ENCODE data around the gene MIER2.
A peak's percentile ranks its signal among the peaks of the same experiment; 100 is the strongest.

MIER2 gene

DNA sequence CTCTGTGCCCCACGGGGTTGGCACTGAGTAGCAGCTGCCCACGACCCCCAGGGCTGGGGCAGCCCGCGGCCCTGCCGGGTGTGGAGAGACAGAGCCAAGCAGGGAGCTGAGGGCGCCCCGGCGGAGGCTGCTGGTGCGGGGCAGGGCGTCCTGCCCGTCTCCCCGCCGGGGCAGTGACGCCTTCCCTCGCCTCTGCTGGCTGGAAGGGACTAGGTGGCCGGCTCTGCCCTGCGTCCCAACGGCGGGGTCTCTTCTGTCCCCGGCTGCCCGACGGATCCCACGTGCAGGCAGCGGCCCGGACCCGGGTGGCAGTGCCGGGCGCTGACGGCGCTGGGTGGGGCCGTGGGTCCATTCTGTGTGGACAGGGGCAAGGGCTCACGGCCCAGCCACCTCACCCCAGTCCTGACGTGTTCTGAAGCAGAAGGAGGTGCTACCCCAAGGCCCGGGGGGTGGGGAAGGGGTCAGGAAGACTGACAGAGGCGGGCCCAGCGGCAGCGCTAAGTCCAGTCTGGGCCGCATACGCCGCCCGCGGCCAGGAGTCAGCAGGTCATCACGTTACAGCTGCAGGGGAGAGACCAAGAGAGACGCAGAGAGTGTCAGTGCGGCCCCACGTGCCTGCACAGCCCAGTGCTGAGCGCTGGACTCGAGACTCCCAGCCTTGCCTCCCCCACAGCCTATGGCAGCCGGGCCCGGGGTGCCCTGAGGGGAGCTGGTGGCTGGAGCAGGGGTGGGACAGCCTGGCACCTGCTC, 38.3 kb downstream of the MIER2 start:
- no peak for DNase-seq

DNA sequence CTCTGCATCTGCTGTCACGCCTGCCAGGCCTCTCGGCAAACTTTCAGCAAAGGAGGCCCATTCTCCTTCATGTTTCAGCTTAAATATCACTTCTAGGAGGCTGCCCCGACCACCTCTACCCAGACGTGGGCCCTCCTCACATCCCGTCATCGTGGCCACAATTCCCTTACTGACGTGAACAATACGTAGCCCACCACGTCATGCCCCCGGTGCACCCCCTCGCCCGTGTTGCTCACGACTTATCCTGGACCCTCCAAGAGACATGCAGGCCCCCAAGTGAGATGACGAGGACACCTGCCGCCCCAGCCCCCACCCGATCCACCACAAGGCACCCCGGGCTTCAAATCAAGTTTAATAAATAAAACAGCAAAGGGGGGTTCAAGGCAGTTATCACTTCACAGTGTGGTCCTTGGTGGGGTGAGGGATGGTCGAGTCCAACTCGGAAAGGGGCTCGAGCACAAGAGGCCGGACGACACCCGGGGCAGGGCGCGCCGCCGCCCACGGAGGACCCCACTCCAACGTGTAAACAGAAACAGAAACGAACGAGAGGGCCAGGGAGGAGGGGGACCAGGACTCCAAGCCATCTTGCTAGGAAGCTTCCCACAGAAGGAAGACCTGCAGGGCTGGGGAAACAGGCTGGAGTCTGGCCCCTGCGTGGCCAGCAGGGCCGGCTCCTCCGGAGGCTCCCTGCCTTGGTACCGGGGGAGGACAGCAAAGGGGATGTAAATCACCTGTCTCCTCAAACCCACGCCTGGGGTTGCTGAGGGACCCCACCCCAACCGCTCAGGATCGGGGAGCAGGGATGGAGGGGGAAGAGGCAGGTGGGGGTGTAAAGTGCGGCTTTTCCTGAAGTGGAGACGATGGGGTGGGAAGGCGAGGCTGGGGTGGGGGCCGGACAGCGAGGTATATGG, 39.1 kb downstream of the MIER2 start:
- no peak for DNase-seq

DNA sequence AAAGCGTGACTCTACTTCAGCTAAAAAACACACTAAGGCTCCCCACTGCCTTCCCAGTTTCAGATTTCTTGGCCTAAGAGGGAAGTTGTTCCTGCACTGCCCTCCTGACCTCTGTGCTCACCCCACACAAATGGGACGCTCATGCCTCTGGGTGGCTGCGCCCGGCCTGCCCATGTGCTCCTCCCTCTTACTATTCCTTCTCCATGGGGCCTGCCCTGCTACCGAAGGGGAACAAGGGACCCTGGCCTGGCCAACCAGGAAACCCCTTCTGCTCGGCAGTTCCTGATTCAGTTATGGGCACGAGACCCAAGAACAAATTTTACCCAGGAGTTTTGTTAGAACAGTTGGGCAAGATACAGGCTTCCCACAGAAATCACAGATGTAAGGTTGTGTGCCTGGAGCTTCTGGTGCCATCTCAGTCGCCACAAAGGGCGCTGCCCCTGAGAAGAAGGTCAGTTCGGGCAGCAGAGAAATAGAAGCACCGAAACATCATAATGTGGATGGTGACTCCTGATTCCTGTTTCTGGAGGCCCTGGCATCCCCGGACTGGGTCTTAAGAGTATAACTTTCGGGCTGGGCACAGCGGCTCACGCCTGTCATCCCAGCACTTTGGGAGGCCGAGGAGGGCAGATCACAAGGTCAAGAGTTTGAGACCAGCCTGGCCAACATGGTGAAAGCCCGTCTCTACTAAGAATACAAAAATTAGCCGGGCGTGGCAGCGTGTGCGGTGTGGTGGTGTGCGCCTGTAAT, 47.9 kb downstream of the MIER2 start:
- no peak for DNase-seq

DNA sequence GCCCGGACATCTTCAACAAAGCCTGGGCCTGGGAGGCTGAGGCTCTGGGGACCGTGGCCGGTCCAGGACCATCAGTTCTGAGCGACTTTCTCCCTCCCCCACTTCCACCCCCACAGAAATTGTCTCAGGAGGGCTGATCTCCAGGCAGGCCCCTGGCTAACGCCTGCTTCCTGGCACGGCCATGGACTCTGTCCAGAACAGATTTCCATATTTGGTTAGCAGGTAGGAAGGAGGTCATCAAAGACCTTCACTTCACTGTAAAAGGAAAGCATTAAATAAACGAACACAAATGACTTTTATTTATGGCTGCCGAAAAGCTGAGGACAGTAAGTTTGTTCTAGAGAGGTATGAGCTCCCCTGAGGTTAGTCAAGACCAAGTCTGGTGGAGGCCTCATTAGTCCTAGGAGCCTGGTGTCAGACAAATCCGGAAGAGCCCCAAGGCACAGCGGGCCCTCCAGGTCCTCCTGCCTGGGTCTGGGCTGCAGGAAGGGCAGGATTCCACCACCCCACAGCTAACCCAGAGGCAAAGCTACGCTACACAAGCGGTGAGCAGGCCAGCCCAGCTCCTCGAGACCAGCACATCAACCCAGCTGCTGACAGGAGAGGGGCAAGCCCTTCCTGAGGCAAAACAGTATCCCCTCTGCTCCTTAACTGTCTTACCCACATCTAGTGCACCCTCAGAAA, 48.8 kb downstream of the MIER2 start:
- DNase-seq, result no peak

DNA sequence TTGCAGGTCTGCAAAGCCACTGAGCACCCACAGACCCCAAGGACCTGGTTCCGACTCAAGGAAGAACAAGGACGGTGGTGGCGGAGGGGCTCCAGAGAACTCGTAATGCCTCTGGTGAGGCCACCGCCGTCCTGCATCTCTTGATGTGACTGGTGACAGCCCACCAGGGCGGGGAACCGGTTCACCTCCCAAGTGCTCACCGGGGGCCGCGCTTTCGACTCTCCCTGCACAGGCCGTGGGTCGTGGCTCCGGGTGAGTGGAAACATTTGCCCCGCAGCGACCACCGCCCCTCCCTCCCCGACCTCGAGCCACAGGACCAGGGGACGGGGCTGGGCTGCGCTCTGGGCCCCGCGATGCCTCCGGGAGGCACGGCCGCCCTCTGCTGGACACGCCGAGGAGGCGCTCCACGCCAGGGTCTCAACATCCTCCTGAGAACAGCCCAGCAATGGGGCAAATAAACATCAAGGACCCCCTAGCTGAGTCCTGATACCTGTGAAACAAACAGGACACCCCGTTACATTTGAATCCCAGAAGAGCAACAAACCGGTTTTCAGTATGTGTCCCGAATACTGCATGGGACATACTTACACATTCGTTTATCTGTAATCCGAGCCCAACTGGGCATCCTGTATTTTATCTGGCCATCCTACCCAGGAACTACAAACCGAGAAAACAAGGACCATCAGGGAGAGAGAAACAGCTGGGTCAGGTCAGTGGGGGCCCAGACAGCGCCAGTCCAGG, 49.5 kb downstream of the MIER2 start:
- peak; percentile 12 for DNase-seq

DNA sequence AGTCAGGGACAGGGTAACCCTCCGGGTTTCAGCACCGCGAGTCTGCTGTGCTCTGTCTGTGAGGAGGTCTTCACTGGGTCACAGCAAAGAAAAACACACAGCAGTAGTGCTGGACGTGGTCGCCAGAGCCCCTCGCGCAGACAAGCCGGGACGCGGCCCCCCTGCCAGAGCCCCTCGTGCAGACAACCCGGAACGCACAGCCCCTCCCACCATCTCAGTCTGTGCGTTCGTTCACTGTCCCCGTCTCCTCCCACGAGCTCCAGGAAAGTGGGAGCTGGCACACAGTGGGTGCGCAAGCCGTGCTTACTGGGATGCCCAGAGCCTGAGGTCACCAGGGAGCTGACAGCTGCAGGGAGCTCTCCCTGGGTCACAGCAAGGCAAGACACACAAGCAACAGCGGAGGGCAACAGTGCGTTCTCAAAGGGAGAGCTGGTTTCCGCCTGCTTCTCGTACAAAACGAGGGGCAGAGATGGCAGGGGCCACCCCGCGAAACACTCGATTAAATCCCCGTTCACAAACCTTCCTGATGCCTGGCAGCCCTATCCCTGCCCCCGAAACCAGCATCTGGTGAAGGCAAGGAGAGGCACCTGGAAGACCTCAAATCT, 50.2 kb downstream of the MIER2 start:
- peak; percentile 10 for DNase-seq

DNA sequence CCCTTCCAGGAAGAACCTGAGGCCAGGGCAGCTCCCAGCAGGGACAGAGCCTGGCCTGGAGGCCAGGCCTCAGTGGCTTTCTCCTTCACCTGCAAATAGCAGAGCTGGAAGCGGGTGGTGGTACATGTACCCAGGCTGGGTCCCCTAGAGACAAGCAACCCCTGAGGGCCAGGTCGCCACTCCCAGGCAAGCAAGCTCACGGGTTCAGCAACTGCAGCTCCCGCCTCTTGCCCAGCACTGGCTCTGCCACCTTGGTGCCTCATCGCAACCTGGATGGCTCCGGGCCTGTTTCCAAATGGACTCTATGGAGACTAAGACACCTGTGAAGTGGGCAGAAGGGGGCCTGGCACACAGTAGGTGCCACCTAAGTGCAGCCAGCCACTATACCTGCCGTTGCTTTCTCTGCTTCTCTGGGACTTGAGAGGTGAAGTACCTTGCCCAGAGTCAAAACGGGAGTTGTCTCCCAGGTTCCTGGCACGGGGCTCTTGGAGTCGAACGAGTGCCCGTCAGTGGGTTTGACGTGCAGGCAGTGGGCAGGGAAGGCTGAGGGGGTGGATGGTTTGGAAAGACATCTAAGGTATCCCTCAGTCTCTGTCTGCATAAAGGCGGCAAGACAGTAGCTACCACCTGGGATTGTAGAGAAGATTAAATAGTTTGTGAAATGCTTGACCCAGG, 51.0 kb downstream of the MIER2 start:
- no peak for DNase-seq

DNA sequence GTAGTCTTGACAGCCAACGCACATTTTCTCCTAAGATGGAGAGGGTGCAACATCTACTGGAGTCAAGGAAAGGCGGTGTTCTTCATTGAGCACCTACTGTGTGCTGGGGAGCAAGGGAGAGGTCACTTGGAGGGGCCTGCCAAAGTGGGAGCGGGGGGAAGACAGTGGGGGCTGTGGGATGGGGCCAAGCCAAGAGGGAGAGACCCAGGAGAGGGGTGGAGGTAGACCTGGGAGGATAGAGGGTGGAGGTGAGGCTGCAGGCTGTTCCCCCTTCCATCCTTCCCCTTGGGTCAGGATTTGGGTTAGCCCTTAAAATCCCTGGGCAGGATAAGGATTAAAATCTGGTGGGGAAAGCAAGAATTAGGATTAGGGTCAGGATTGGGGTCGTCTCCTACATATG, 51.6 kb downstream of the MIER2 start:
- DNase-seq, result no peak

DNA sequence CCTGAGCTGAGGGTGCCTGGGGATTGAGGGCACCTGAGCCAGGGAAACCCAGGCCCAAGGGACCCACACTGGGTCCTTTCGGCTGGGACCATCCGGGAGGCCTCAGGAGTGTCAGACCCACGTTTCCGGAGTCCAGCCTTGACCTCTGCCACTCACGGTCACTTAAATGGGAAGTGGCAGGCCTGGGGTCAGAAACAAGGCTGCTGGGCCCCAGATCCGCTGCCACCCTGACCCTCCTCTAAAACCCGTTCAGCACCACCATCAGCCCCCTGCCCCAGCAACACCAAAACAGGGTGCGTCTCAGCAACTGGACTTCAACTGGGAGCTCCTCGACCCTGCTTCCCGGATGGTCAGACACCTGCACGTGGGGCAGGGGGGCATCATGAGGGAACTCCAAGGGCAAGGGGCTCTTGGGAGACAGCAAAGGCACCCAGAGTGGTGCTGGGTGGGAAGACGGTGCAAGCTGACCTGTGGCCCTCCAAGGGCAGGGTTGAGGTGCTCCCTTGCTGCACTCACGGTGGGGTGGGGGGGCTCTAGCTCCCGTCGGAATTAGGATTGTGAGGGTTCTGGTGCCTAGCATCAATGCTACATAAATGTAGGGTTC, 52.2 kb downstream of the MIER2 start:
- DNase-seq, result no peak

DNA sequence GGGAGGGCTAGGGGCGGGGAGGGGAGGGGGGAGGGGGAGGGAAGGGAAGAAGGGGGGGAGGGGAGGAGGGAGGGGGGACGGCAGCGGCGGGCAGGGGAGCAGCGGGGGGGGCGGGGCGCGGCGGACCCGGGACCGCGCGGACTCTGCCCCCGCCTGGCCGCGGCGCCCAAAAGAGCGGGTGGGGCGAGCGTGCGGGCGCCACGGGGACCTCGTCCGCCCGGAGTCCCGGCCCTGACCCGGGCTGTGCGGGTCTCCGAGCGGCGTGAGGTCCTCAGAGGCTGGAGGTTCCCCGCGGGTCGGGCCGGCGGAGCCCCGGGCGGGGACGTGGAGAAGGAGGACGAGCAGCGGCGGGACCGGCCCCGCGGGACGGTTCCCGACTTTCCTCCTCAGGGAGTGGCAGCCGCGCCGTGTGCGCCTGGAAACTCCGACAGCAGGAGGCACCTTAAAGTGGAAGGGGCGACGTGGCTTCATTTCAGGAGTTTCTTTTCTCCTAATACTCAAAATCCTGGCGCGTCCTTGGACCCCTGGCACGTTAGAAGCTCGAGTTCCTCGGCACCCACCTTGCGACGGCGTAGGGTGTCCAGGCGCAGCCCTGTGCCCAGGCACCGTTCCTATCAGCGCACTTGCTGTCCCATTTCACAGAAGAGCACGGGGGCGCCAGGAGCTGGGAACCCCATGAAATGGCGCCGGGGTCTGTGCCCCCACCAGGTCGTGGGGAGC, 52.9 kb downstream of the MIER2 start:
- no peak for DNase-seq

DNA sequence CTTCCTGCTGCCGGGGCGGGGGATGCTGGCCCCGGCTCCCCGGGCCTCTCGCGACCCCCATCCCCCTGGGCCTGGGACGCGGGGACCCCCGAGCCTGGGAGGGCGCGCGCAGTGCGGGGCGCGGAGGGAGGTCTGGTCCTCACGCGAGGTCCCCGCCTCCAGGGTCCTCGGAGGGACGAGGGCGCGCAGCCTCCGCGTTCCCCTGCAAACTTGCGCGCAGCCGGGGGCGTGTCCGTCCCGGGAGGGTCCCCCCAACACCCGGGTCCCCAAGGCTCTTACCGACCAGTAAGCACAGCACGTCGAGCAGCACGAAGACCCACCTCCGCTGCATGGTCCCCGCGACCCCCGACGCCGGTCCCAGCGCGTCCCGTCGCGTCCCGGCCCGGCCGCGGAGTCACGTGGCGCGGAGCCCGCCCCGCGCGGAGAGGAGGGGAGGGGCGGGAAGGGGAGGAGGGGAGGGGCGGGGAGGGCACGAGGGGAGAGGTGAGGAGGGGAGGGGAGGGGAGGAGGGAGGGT, 53.5 kb downstream of the MIER2 start, which contains the start of gene PLPP2:
TSS of gene PLPP2 (minus strand) at position 398 of the 516 bp plus-strand sequence. CDS start at position 331, 67 bp downstream.
- no peak for DNase-seq

DNA sequence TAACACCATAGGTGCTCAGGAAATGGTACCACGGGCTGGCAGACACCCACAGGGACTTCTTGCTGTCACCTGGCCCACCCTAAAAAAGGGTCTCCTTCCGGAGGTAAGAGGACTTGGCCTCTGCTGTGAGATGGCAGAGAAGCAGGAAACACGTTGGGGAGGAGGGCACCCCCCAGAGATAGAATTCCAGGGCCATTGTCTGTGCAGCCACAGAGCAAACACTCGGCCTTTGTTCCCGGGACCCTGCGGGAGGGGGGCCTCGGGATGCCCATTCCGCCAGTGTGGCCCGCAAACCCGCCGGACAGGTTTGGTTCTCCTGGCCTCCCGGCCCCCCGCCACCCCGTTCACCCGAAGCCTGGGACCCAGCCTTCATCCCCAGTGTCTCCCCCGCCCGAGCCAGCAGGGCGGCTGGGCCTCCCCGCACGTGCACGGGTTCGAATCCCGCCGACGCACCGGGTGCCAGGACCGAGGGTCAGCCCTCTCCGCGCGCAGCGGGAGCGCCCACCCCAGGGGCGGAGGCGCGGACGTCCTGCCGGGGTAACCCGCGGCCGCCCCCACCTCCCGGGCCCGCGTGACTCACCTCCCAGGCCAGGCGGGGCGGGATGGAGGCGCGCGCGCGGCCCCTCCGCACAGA, 54.1 kb downstream of the MIER2 start:
- peak; percentile 20 for DNase-seq

DNA sequence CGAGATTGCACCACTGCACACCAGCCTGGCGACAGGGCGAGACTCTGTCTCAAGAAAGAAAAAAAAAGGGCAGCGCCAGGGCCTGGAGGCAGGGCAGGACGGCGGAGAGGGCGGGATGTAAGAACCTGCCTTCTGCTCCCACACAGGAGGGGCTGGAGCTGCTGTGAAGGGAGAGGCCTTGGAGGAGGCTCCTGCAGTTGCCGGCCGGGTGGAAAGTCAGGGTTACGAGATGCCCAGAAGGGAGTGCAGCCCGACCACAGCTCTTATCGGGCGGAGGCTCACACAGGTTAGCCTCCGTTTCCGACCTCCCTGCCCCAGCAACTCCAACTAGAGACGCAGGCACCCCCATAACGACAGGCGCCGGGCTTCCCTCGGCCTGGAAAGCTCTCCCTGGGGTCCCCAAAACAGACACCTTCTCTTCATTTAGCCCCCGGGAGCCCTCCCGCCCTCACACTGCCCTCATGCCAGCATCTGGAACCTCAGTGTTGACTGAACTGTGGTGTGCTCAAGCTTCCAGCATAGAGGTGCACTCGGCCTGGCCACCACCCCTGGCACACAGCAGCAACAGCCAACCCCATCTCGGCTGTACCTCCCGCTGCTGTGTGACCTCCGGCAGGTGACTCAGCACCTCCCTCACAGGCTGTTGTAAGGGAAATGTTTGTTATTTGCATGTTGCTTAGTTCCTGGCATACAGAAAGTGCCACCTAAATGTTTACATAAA, 54.8 kb downstream of the MIER2 start:
- no peak for DNase-seq

DNA sequence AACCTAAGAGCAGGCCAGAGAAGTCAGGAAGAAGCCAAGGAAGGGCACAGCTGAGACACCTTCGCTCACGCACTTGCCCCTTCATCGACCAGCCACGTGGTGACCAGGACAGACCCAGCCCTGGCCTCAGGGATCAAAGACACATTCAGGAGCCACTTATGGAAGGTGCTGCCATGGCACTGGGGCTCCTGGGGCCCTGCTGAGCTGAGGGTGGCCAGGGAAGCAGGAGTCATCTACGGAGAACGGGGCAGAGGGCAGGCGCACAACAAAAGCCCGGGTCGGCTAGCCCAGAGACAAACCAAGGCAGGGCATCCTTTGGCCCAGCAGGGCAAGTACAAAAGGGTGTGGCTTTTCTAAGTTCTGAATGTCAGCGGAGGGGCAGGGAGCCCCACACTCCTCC, 55.7 kb downstream of the MIER2 start:
- DNase-seq, result no peak

DNA sequence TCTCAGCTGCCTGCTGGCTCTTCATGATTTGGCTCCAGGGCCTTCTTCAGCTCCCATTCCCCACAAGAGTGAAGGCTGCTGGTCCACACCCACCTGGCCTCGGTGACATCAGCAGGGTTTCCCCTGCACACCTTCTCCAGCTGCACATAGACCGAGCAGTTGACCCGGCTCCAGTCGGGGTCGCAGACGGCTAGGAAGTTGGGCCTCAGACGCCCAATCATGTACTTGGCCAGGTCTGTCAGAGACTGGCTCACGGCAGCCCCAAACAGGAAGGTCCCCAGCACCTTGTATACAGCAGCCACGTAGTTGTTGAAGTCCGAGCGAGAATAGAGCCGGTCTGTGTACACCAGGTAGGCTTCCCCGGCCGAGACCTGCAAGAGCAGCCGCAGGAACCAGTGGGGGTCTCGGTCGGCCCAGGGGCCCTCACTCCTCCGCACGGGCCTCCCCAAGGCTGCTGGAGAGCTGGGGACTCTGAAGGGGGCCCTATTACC, 57.2 kb downstream of the MIER2 start:
- no peak for DNase-seq

DNA sequence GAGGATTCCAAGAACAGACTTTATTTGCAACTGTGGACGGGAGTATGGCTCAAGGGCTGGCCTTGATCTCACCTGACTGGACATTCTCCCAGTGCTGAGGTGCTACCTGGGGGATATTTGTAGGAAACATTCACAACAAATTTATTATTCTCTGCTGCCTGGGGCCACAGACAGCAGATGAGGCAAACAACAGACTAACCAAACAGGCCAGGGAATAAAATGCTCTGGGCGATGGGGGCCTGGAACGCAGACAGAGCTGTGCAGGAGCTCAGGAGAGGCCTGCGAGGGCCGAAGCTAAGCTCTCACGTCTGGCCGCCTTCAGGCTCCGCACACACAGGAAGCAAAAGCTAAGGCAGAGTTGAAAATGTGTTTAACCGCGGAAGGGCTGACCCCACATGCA, 61.2 kb downstream of the MIER2 start:
- DNase-seq, result no peak

DNA sequence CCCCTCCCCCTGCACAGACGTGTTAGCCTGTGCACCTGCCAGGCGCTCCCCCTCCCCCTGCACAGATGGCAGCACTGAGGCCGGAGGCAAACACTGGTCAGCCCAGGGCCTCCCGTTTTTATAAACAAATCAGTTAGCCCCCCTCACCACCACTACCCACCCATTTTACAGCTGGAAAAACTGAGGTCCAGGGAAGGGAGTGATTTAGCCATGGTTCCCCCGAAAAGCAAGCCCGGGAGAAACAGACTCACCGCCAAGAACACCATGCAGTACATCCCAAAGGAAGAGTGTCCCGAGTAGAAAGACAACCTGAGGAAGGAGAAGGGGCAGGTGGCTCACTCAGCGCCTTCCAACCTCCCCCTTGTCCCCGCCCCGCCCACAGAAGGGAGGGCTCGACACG, 62.1 kb downstream of the MIER2 start:
- no peak for DNase-seq

DNA sequence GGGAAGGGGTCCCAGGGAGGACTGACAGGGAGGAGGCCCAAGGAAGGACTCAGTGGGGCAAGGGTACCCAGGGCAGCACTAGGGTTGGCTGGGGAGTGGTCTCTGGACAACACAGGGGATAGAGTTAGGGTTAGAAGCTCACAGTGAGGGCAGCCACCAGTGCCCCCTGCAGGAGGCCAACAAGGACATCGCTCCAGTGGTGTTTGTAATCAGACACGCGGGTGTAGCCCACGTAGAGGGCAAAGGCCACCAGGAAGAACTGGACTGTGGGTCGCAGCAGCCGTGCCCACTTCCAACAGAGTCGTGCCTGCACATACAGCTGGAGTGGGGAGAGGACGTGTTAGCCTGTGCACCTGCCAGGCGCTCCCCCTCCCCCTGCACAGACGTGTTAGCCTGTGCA, 62.6 kb downstream of the MIER2 start:
- no peak for DNase-seq

All from fibroblast of skin of abdomen (primary cell).